HUES64 (cell line): ENCODE measurements around the gene GPC3.

Source experiments
- H3K27ac ChIP-seq: 2 replicates; pipeline ENCODE4 v1.7.0; 2013; ENCODE audit warnings: low read depth, low read length, inconsistent platforms
- H3K27me3 ChIP-seq: 2 replicates; pipeline ENCODE4 v1.6.1; 2013; ENCODE audit warnings: mild to moderate bottlenecking, low read length; ENCODE audit not compliant: insufficient read depth
- H3K36me3 ChIP-seq: 2 replicates; pipeline ENCODE4 v1.6.1; 2013; ENCODE audit warnings: mild to moderate bottlenecking, low read length; ENCODE audit not compliant: insufficient read depth
- H3K4me1 ChIP-seq: 2 replicates; pipeline ENCODE4 v1.6.1; 2013; ENCODE audit warnings: mild to moderate bottlenecking, low read length, moderate library complexity; ENCODE audit not compliant: insufficient read depth
- H3K4me3 ChIP-seq: 2 replicates; pipeline ENCODE4 v1.5.1; 2013; ENCODE audit warnings: mild to moderate bottlenecking, low read length, moderate library complexity
- H3K9ac ChIP-seq: 2 replicates; pipeline ENCODE4 v1.6.1; 2013; ENCODE audit warnings: mild to moderate bottlenecking, low read depth, low read length
- H3K9me3 ChIP-seq: 2 replicates; pipeline ENCODE4 v1.6.1; 2013; ENCODE audit warnings: low read depth, low read length; ENCODE audit not compliant: insufficient read depth
- WGBS: fragments of 150-250, 120-280 bp; methylation state at CpG from one replicate; pipeline ENCODE4 v1.1.7; 2013; ENCODE audit warnings: missing lambda C conversion rate; 5-methylcytosine and 5-hydroxymethylcytosine counted together

The GPC3 gene

DNA sequence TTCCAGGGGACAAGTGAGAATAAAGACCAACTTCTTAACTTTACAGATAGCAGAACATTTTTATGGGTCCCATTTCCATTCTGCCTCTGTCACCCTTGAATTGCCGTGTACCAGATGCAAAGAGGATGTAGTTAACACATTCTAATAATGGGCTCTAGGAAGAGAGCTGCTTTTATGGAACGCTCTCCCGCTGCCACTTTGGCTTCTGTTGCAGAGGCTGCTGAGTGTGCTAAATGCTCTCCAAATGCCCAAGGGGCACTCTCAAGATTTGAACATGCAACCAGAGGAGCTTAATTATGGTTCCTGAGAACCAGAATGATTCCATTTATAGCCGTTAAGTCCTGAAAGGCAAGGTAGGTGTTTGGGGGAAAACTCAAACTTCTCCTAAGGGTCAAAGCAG is 28.1 kb upstream of the GPC3 start:
- H3K9ac ChIP-seq = no peak overlapping the region
- 86% methylated on average over 4 of the region's 4 CpGs for WGBS

DNA sequence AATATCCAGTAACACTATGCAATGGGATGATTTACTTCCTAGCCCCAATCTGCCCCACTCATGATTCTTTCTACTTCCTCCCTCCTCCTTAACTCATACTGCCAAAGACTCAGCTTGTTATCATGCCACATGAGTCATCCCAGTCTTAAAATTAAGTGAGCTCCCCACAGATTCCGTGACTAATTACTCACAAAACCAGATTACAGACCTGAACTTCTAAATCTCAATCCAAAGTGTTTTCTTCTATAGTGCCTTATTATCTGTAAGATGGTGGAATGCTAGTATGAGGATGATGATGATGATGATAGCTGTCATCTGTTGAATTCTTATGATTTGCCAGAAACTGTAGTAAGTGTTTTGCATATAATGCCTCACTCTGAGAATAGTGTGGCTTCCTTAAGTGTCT is 27.7 kb upstream of the GPC3 start:
- Histone ChIP-seq H3K9ac (no peak overlapping the region), H3K36me3 (no peaks in the 10 kb centered on the region), H3K9me3 (no peaks in the 10 kb centered on the region), H3K27me3 (no peaks in the 10 kb centered on the region), H3K27ac (no peak overlapping the region), H3K4me1 (peaks cover 2% of the 10 kb centered on the region; the same call in 1 of the 2 replicates), H3K4me3 (no peak overlapping the region)
- 100% methylated on average over 1 of the region's 1 CpG for WGBS

More for the DNA sequence above, 28.1 kb upstream of the GPC3 start:
- H3K9me3 ChIP-seq = no peaks in the 10 kb centered on the region
- no peak overlapping the region for H3K27ac ChIP-seq
- H3K27me3 ChIP-seq = no peaks in the 10 kb centered on the region
- H3K4me1 ChIP-seq = no peaks in the 10 kb centered on the region
- H3K4me3 ChIP-seq = no peak overlapping the region
- no peaks in the 10 kb centered on the region for H3K36me3 ChIP-seq

DNA sequence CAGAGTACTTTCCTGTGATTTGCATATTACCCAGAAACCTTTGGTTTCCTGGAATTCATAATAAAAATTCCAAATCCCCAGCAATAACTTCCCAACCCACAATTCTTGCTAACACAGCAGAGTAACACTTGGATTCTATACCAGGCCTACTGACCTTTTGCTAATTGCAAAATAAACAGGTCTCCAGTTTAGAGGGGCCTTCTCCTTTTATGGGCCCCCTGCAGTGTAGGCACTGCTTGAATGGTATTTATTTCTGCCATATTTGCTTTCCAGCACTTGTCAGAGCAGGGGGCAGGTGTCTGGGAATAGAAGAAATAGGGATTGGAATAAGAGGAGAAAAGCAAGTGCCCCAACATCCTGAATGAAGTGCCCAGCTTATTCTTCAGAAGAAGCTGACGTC is 25.3 kb upstream of the GPC3 start:
- no peak overlapping the region for H3K27ac ChIP-seq
- H3K4me1 ChIP-seq = peaks cover 4% of the 10 kb centered on the region; the same call in 1 of the 2 replicates
- H3K36me3 ChIP-seq = no peaks in the 10 kb centered on the region
- WGBS = no CpG with 5 or more reads among the region's 1 CpG
- no peak overlapping the region for H3K9ac ChIP-seq
- H3K9me3 ChIP-seq = no peaks in the 10 kb centered on the region
- no peaks in the 10 kb centered on the region for H3K27me3 ChIP-seq
- no peak overlapping the region for H3K4me3 ChIP-seq

GRCh38 chrX:134007716-134008115 is 22.3 kb upstream of the GPC3 start:
- H3K9me3 ChIP-seq = no peaks in the 10 kb centered on the region
- no peak overlapping the region for H3K9ac ChIP-seq
- H3K36me3 ChIP-seq = no peaks in the 10 kb centered on the region
- H3K4me1 ChIP-seq = peaks cover 4% of the 10 kb centered on the region; the same call in 1 of the 2 replicates
- H3K4me3 ChIP-seq = no peak overlapping the region
- H3K27ac ChIP-seq = no peak overlapping the region
- 100% methylated on average over 1 of the region's 1 CpG for WGBS
- no peaks in the 10 kb centered on the region for H3K27me3 ChIP-seq

DNA sequence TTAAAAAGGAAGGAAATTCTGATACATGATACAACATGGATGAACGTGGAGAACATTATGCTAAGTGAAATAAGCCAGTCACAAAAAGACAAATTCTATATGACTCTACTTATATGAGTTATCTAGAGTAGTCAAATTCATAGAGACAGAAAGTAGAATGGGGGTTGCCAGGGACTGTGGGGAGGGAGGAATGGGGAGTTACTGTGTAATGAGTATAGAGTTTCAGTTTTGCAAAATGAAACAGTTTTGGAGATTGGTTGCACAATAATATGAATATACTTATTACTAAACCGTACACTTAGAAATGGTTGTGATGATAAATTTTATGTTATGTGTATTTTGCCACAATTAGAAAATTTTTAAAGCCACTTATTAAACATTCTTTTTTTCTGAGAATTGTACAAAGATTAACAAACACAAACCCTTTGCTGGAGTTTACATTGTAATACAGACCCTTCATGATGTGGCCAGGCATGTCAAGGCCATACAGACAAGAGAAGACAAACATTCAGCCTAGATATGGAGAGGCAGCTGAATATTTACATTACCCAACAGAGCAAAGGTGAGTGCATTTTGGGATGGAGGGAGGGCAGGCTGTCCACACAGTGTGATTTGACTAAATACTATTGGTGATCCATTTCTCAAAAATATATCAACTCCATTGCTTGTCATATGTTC is 21.2 kb upstream of the GPC3 start:
- Histone ChIP-seq H3K27ac (no peak overlapping the region), H3K4me1 (peaks cover 4% of the 10 kb centered on the region; the same call in 1 of the 2 replicates)

DNA sequence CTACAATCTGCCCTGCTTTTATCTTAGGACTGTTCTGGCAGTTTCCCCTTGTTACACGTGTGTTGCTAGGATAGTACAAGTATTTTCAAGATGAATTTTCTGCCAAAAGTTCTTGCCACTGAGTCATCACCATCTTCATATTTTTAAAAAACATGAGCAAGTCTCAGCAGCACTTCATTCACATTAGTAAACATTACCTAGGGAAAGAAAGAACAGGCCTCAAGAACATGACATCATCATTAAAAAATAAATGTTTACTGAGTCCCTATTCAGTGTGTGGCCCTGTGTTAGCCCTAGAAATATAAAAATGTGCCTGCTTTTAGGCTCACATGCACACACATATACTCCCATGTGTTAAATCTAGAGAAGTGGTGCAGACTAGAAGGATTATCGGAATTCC is 18.7 kb upstream of the GPC3 start:
- Histone ChIP-seq H3K9ac (no peak overlapping the region), H3K4me3 (no peak overlapping the region), H3K36me3 (no peaks in the 10 kb centered on the region), H3K27me3 (no peaks in the 10 kb centered on the region), H3K4me1 (peaks cover 4% of the 10 kb centered on the region; the same call in 1 of the 2 replicates), H3K27ac (no peak overlapping the region), H3K9me3 (no peaks in the 10 kb centered on the region)
- WGBS = 100% methylated on average over 1 of the region's 2 CpGs

More for the DNA sequence above, 21.2 kb upstream of the GPC3 start:
- H3K36me3 ChIP-seq = no peaks in the 10 kb centered on the region
- no peaks in the 10 kb centered on the region for H3K27me3 ChIP-seq
- H3K9ac ChIP-seq = no peak overlapping the region
- H3K9me3 ChIP-seq = no peaks in the 10 kb centered on the region
- WGBS = no CpG with 5 or more reads among the region's 2 CpGs
- no peak overlapping the region for H3K4me3 ChIP-seq

DNA sequence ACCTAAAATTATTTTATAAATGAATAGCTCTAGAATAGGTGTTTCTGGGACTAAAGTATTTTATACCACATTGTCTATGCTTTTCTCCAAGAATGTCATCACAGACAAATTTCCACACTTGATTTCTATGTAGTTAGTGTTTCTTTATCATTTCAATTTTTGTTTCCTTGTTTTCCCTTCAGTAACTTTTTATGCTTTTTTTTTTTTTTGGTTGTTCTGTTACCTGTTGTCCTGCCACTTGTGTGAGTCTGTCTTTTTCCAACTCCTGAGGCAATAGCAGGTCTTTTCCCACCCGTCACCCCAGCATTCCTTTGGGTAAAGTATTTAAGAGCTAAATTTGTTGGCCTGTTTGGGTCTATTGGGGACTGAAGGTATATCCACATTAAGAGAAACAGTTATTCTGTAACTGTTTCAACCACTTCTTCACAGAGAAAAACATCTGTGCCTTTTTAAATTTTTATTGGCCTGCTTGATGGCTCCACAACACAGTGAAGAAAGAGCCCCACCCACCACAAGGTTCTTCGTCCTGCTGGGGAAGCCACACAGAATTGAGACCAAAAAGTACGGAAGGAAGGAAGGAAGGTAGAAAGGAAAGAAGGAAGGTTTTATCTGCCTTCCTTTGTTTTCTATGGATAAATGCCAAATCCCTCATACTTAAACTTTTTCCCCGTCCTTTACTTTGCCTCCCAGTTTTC is 17.7 kb upstream of the GPC3 start:
- 100% methylated on average over 1 of the region's 4 CpGs for WGBS
- H3K4me1 ChIP-seq = peaks cover 2% of the 10 kb centered on the region; the same call in 1 of the 2 replicates

DNA sequence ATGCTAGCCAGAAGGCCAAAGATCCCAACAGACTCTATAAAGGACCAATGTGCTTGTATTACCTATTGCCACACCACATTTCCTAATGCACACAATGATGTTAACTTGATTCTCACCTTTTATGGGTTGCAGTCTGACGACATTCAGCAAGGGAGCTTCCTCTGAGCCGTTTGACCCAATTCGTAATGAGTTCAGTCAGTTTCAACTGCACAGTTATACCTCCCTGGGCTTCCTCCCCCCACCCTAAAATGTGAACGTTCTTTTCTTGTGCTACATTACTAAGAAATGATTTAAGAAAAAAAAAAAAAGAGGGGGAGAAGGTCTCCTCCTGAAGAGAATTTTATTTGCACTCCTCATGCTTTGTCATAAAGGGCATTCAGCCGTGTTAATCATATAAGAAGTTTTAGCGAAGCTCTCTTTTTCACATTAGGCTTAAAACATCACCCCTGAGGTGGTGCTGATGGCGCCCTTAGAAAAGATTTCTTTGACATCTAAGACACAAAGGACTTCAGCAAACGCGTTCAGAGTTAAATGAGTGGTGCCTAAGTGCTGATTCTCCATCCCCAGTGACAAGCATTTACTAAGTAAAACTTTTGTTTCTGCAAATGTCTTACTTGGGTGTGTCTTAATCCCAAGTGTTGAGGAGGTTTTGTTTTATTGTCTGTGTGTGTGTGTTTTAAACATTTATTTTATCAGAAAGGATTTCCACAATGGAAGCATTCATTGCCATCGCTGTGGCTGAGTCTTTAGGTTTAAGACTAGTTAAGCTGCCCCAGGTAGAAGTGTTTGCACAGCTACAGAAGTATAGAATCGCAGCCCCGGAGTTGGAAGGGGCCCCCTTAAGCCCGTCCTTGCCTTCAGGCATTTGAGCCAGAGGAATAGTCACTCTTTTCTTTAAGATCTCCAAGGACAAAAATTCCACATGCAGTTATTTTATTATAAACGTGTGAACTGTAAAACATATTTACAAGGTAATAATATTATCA is 15.2 kb upstream of the GPC3 start:
- Histone ChIP-seq H3K4me3 (no peak overlapping the region), H3K9ac (no peak overlapping the region), H3K9me3 (no peaks in the 10 kb centered on the region), H3K27me3 (no peaks in the 10 kb centered on the region), H3K27ac (no peak overlapping the region), H3K4me1 (no peaks in the 10 kb centered on the region), H3K36me3 (no peaks in the 10 kb centered on the region)
- WGBS = 72% methylated on average over 11 of the region's 14 CpGs

More for the DNA sequence above, 17.7 kb upstream of the GPC3 start:
- H3K4me3 ChIP-seq = no peak overlapping the region
- H3K27me3 ChIP-seq = no peaks in the 10 kb centered on the region
- no peak overlapping the region for H3K9ac ChIP-seq
- H3K36me3 ChIP-seq = no peaks in the 10 kb centered on the region
- no peak overlapping the region for H3K27ac ChIP-seq
- no peaks in the 10 kb centered on the region for H3K9me3 ChIP-seq

DNA sequence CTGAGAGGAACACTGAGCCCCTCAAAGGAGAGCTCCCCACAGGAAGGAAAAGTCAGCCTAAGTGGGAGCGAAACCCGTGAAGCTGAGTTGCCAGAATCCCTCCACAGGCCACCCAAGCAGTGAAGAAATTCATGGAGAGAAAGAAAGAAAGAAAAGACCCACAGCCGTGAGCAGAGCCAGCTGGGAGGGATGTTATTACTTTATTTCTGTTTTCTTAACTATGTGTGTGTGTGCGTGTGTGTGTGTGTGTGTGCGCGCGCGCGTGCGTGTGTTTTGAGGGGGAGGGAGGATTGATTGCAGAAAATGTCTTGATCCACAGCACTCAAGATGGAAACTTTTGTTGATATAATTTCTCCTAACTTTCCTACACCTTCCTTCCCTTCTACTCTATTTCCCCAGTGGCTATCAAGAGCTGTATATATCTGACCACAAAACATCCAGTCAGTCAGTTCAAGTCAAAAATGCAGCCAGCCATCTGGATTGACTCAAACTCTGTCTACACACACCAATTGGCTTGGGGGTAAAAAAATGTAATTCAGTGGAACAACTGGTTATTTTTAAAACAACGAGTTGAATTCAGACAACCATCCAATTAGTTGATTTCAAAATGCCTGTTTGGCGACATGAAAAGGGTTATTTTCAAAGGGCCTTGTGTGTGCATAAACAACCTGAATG is 13.8 kb upstream of the GPC3 start:
- Histone ChIP-seq H3K36me3 (no peaks in the 10 kb centered on the region), H3K4me3 (no peak overlapping the region), H3K9me3 (no peaks in the 10 kb centered on the region), H3K27ac (no peak overlapping the region), H3K4me1 (no peaks in the 10 kb centered on the region), H3K27me3 (no peaks in the 10 kb centered on the region), H3K9ac (no peak overlapping the region)
- WGBS = 92% methylated on average over 12 of the region's 12 CpGs

DNA sequence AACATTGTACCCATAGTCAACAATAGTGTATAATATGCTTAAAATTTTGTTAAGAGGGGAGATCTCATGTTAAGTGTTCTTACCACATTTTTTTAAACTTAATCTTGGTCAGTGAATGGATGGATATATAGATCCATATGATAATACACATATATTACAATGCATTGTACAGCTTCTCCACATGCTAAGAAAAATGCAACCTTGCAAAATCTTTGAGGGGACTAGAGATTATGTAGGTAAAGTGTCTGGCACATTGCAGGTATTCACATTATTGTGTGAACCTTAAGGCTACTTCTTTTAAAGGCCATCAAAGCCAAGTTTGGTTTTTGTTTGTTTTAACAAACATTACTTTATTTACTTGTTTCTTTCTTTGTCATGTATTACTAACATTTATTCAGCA is 10.4 kb upstream of the GPC3 start:
- H3K27me3 ChIP-seq = no peaks in the 10 kb centered on the region
- H3K36me3 ChIP-seq = no peaks in the 10 kb centered on the region
- H3K4me3 ChIP-seq = no peak overlapping the region
- no peaks in the 10 kb centered on the region for H3K4me1 ChIP-seq
- H3K9me3 ChIP-seq = no peaks in the 10 kb centered on the region
- no peak overlapping the region for H3K9ac ChIP-seq
- no peak overlapping the region for H3K27ac ChIP-seq
